ENCODE results near the gene ERBB2. TPM values are rescaled to one million over a fixed set of nuclear protein-coding genes. Genes with fewer than 3 reads are reported as not detected.

The ERBB2 gene
- total RNA-seq, 1 donor from 2014 or later, result 49.0 TPM

DNA sequence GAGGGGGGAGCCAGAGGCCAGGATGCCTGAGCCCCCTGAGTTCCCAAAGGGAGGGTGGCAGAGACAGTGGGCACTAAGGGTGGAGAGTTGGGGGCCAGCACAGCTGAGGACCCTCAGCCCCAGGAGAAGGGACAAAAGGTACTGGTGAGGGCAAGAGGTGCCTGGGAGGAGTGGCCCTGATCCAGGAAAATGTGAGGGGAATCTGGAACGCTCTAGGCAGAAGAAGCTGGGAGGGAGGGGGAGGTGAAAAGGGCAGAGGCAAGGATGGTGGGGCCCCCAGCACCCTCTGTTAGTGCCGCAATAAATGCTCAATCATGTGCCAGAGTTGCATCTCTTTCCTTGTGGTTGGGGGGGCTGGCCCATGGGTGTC, 33.6 kb upstream of the ERBB2 start:
- H3K9me3 Mint-ChIP-seq (ENCODE audit: unreplicated experiment), result no peaks in the 10 kb centered on the region
- TF ChIP-seq CTCF (IDR thresholded peaks at IDR 0.05; ENCODE audit: unreplicated experiment), result no peak
- H3K4me3 Mint-ChIP-seq (ENCODE audit: unreplicated experiment), result no peak overlapping the region
- peaks cover 10% of the 10 kb centered on the region for H3K36me3 Mint-ChIP-seq (ENCODE audit: low read depth, unreplicated experiment)
- H3K4me1 Mint-ChIP-seq (ENCODE audit: unreplicated experiment), result peaks cover 4% of the 10 kb centered on the region
- DNase-seq (ENCODE audit: low spot score), result no peak
- H3K27ac Mint-ChIP-seq (ENCODE audit: unreplicated experiment), result no peak overlapping the region
- H3K27me3 Mint-ChIP-seq (ENCODE audit: unreplicated experiment), result peaks cover 22% of the 10 kb centered on the region

DNA sequence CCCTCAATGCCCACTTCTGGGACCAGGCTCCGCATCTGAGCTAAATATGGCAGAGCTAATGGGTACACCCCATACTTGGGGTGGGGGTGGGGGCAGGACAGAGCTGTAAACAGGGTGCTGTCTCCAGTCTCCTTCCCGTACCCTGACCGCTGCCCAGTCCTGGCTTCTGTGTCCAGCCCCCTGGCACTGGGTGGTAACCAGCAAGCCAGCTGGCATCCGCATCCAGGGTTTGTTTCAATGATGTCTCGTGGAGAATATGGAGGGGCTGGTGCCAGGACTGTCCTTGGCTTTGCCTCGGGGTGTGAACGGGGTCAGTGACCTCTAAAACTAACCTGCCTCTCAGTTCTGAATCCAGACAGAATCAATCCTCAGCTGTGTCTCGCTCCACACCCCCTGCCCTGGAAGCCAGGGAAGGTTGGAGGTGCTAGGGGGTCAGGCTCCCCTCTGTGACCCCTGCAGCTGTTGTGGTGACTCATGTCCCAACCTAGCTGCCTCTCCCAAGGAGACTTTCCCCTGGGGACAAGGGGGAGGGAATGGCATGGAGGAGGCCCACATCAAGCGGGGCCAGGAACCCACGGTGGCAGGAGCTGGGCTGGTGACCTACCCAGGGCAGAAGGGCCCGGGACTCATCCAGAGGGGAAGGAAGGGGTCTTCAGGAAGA, 33.1 kb upstream of the ERBB2 start:
- no peak overlapping the region for H3K4me3 Mint-ChIP-seq (ENCODE audit: unreplicated experiment)
- H3K36me3 Mint-ChIP-seq (ENCODE audit: low read depth, unreplicated experiment), result peaks cover 5% of the 10 kb centered on the region
- H3K4me1 Mint-ChIP-seq (ENCODE audit: unreplicated experiment), result peaks cover 4% of the 10 kb centered on the region
- no peak overlapping the region for H3K27ac Mint-ChIP-seq (ENCODE audit: unreplicated experiment)
- no peaks in the 10 kb centered on the region for H3K9me3 Mint-ChIP-seq (ENCODE audit: unreplicated experiment)
- H3K27me3 Mint-ChIP-seq (ENCODE audit: unreplicated experiment), result peaks cover 24% of the 10 kb centered on the region
- no peak for DNase-seq (ENCODE audit: low spot score)
- TF ChIP-seq CTCF (IDR thresholded peaks at IDR 0.05; ENCODE audit: unreplicated experiment), result no peak

DNA sequence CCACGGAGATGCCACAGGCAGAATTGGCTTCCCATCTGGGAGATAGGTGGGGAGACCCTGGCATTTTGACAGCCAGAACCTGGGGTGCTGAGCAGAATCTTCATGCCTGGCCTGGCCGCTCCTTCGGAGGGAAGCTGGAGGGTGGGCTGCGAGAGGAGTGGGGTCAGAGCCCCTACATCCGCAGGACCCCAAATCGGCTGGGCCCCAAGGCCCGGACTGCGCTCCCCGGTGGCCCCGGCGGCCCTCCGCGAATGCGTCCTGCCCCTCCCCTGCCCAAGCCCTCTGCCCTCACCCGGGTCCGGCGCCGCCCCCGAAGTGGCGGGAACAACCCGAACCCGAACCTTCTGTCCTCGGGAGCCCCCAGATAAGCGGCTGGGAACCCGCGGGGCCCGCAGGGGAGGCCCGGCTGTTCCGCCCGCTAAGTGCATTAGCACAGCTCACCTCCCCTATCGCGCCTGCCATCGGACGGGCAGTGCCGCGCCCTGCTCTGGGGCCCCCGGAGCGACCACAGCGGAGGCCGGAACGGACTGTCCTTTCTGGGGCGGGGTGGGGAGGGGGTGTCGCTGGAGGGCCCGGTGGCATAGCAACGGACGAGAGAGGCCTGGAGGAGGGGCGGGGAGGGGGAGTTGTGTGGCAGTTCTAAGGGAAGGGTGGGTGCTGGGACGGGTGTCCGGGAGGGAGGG, 32.5 kb upstream of the ERBB2 start:
- no peak for TF ChIP-seq CTCF (IDR thresholded peaks at IDR 0.05; ENCODE audit: unreplicated experiment)
- H3K9me3 Mint-ChIP-seq (ENCODE audit: unreplicated experiment), result no peaks in the 10 kb centered on the region
- H3K27ac Mint-ChIP-seq (ENCODE audit: unreplicated experiment), result no peak overlapping the region
- no peak for DNase-seq (ENCODE audit: low spot score)
- H3K36me3 Mint-ChIP-seq (ENCODE audit: low read depth, unreplicated experiment), result peaks cover 5% of the 10 kb centered on the region
- no peak overlapping the region for H3K4me3 Mint-ChIP-seq (ENCODE audit: unreplicated experiment)
- peaks cover 4% of the 10 kb centered on the region for H3K4me1 Mint-ChIP-seq (ENCODE audit: unreplicated experiment)
- H3K27me3 Mint-ChIP-seq (ENCODE audit: unreplicated experiment), result peaks cover 28% of the 10 kb centered on the region

DNA sequence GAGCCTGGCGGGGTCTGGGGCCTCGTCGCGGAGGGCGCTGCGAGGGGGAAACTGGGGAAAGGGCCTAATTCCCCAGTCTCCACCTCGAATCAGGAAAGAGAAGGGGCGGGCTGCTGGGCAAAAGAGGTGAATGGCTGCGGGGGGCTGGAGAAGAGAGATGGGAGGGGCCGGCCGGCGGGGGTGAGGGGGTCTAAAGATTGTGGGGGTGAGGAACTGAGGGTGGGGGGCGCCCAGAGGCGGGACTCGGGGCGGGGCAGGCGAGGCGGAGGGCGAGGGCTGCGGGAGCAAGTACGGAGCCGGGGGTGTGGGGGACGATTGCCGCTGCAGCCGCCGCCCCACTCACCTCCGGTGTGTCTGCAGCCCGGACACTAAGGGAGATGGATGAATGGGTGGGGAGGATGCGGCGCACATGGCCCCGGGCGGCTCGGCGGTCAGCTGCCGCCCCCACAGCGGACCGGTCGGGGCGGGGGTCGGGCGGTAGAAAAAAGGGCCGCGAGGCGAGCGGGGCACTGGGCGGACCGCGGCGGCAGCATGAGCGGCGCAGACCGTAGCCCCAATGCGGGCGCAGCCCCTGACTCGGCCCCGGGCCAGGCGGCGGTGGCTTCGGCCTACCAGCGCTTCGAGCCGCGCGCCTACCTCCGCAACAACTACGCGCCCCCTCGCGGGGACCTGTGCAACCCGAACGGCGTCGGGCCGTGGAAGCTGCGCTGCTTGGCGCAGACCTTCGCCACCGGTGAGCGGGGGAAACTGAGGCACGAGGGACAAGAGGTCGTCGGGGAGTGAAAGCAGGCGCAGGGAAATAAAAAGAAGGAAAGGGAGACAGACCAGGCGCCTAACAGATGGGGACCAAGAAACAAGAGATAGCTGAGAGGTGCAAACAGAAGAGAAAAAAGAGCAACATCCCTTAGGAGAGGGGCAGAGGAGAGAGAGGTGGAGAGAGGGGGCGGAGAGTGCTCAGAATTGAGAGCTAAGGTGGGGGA, 31.6 kb upstream of the ERBB2 start, which contains the start of gene PNMT:
Gene PNMT, plus strand, starts transcription at position 509 of the 980 bp plus-strand sequence. Its CDS starts 23 bp downstream, at position 532.
- peak; percentile 65 for TF ChIP-seq CTCF (IDR thresholded peaks at IDR 0.05; ENCODE audit: unreplicated experiment)
- no peaks in the 10 kb centered on the region for H3K9me3 Mint-ChIP-seq (ENCODE audit: unreplicated experiment)
- DNase-seq (ENCODE audit: low spot score), result peak; percentile 80
- H3K4me3 Mint-ChIP-seq (ENCODE audit: unreplicated experiment), result peak within 1 kb of the TSS; percentile 31
- peaks cover 30% of the 10 kb centered on the region for H3K27me3 Mint-ChIP-seq (ENCODE audit: unreplicated experiment)
- peaks cover 4% of the 10 kb centered on the region for H3K4me1 Mint-ChIP-seq (ENCODE audit: unreplicated experiment)
- no peak within 1 kb of the TSS for H3K27ac Mint-ChIP-seq (ENCODE audit: unreplicated experiment)
- H3K36me3 Mint-ChIP-seq (ENCODE audit: low read depth, unreplicated experiment), result peaks cover 5% of the 10 kb centered on the region

All from endothelial cell (in vitro differentiated cells).